Left ventricle myocardium inferior (tissue), 1 donor: ENCODE results near the gene PLK5. TPM values are rescaled to one million over a fixed set of nuclear protein-coding genes. Genes with fewer than 3 reads are reported as not detected.
"Not testable (repeated sequence)": the region's sequence is repeated elsewhere in the genome, so short reads cannot be mapped to it uniquely, and the experiment has no call there.

Experiments used
- DNase-seq: peaks from one replicate; pipeline ENCODE4 v3.0.0-alpha.2; 2020
- H3K27ac ChIP-seq: fragments of 200-600 bp; replicated peaks from 2 replicates; pipeline ENCODE4 v1.8.0; 2021
- H3K27me3 ChIP-seq: fragments of 200-600 bp; 2 replicates; pipeline ENCODE4 v1.8.0; 2021; ENCODE audit warnings: low read depth
- H3K36me3 ChIP-seq: fragments of 200-600 bp; 2 replicates; pipeline ENCODE4 v1.8.0; 2021
- H3K4me1 ChIP-seq: fragments of 200-600 bp; 2 replicates; pipeline ENCODE4 v1.8.0; 2021
- H3K4me3 ChIP-seq: fragments of 200-600 bp; 2 replicates; pipeline ENCODE4 v1.8.0; 2021; ENCODE audit warnings: mild to moderate bottlenecking, moderate library complexity
- H3K9me3 ChIP-seq: fragments of 200-600 bp; replicated peaks from 2 replicates; pipeline ENCODE4 v1.8.0; 2021
- CTCF ChIP-seq: fragments of 200-600 bp; IDR thresholded peaks from 2 replicates; pipeline ENCODE4 v1.8.0; 2021; ENCODE audit warnings: antibody characterized with exemption, mild to moderate bottlenecking, borderline replicate concordance
- intact Hi-C: fragments of 100-400 bp; cut with micrococcal nuclease; formaldehyde crosslinking; loops from one replicate; pipeline ENCODE4 v1.11.0; 2022
- total RNA-seq: library from RNA; stranded (reverse); fragmentation: NEBNext Ultra II Directional; extraction: Animal tissue kit (Norgen Biotek cat#: 25700); gene quantifications from one replicate; pipeline ENCODE4 v1.2.1, GENCODE V29; 2021
- donor health status: DM: no; HTN: yes; CAD: no; lungs with severe emphysema.

The PLK5 gene
- total RNA-seq, 1 donor from 2014 or later, result not detected

- H3K4me3 ChIP-seq, result no peak overlapping the region
- peaks cover 33% of the 10 kb centered on the region for H3K4me1 ChIP-seq
- H3K9me3 ChIP-seq, result no peaks in the 10 kb centered on the region
- H3K36me3 ChIP-seq, result no peaks in the 10 kb centered on the region
- no peak overlapping the region for H3K27ac ChIP-seq
- TF ChIP-seq CTCF, result no peak
- peaks cover 53% of the 10 kb centered on the region for H3K27me3 ChIP-seq
- intact Hi-C loops, result no loop called here
- no peak for DNase-seq
These were observed 8.7 kb upstream of the PLK5 start for GRCh38 chr19:1514986-1515721.

- Histone ChIP-seq H3K27me3 (peaks cover 44% of the 10 kb centered on the region), H3K36me3 (no peaks in the 10 kb centered on the region), H3K27ac (no peak overlapping the region), H3K4me3 (no peak overlapping the region), H3K4me1 (peaks cover 23% of the 10 kb centered on the region), H3K9me3 (no peaks in the 10 kb centered on the region)
- no peak for DNase-seq
- no peak for TF ChIP-seq CTCF
- intact Hi-C loops, result no loop called here
These were observed 7.5 kb upstream of the PLK5 start for GRCh38 chr19:1516395-1516753.

GRCh38 chr19:1518471-1518870 is 5.4 kb upstream of the PLK5 start:
- intact Hi-C loops, result no loop called here
- H3K36me3 ChIP-seq, result no peaks in the 10 kb centered on the region
- TF ChIP-seq CTCF, result no peak
- H3K27me3 ChIP-seq, result peaks cover 42% of the 10 kb centered on the region
- DNase-seq, result no peak
- no peak overlapping the region for H3K4me3 ChIP-seq
- no peaks in the 10 kb centered on the region for H3K9me3 ChIP-seq
- no peak overlapping the region for H3K27ac ChIP-seq
- peaks cover 12% of the 10 kb centered on the region for H3K4me1 ChIP-seq

- H3K36me3 ChIP-seq, H3K4me3 ChIP-seq, H3K9me3 ChIP-seq, intact Hi-C loops, DNase-seq, H3K27ac ChIP-seq: not testable (repeated sequence)
- H3K4me1 ChIP-seq, result peaks cover 13% of the 10 kb centered on the region
- H3K27me3 ChIP-seq, result peaks cover 42% of the 10 kb centered on the region
These were observed 4.1 kb upstream of the PLK5 start for GRCh38 chr19:1519802-1520201.

GRCh38 chr19:1520203-1520780 is 3.6 kb upstream of the PLK5 start:
- peaks cover 13% of the 10 kb centered on the region for H3K4me1 ChIP-seq
- H3K4me3 ChIP-seq, result no peak overlapping the region
- no peaks in the 10 kb centered on the region for H3K9me3 ChIP-seq
- DNase-seq, result no peak
- intact Hi-C loops, result no loop called here
- TF ChIP-seq CTCF, result no peak
- H3K36me3 ChIP-seq, result no peaks in the 10 kb centered on the region
- H3K27ac ChIP-seq, result no peak overlapping the region
- peaks cover 42% of the 10 kb centered on the region for H3K27me3 ChIP-seq

- TF ChIP-seq CTCF, result no peak
- Histone ChIP-seq H3K36me3 (no peaks in the 10 kb centered on the region), H3K27me3 (peaks cover 53% of the 10 kb centered on the region), H3K27ac (peak overlapping the region; percentile 54), H3K4me3 (no peak overlapping the region), H3K4me1 (peaks cover 13% of the 10 kb centered on the region), H3K9me3 (no peaks in the 10 kb centered on the region)
- intact Hi-C loops, result no loop called here
- DNase-seq, result peak; percentile 46
These were observed 2.2 kb upstream of the PLK5 start for GRCh38 chr19:1521636-1522035.
